SJCRH30 (cell line): Measurements from ENCODE around the gene MLPH. TPM values are rescaled to one million over a fixed set of nuclear protein-coding genes. Genes with fewer than 3 reads are reported as not detected.

Experiments used
- DNase-seq, 2 experiments: peaks; one replicate each; pipeline ENCODE4 v3.0.0-alpha.2; 2015 to 2020
- H3K27ac ChIP-seq: fragments of 250-450 bp; sonication (Bioruptor Pico); 2 replicates; pipeline ENCODE4 v1.5.1; 2020; ENCODE audit warnings: mild to moderate bottlenecking, moderate library complexity
- H3K27me3 ChIP-seq: fragments of 250-450 bp; sonication (Bioruptor Pico); 2 replicates; pipeline ENCODE4 v1.5.1; 2020; ENCODE audit warnings: mild to moderate bottlenecking, moderate library complexity
- H3K36me3 ChIP-seq: fragments of 250-450 bp; sonication (Bioruptor Pico); 2 replicates; pipeline ENCODE4 v1.5.1; 2020; ENCODE audit warnings: mild to moderate bottlenecking, moderate library complexity
- H3K4me1 ChIP-seq: fragments of 250-450 bp; sonication (Bioruptor Pico); 2 replicates; pipeline ENCODE4 v1.5.1; 2020; ENCODE audit warnings: mild to moderate bottlenecking, moderate library complexity
- H3K4me3 ChIP-seq: fragments of 250-450 bp; sonication (Bioruptor Pico); 2 replicates; pipeline ENCODE4 v1.5.1; 2020; ENCODE audit warnings: mild to moderate bottlenecking, moderate library complexity
- H3K9me3 ChIP-seq: fragments of 250-450 bp; sonication (Bioruptor Pico); replicated peaks from 2 replicates; pipeline ENCODE4 v1.5.1; 2020; ENCODE audit warnings: mild to moderate bottlenecking, moderate library complexity
- total RNA-seq: library from RNA; depleted of rRNA; stranded (reverse); fragments of >200 nt; shearing (Covaris generic); gene quantifications from 2 replicates; pipeline ENCODE4 v1.2.3, GENCODE V29; 2014

Gene MLPH
- total RNA-seq, 1 experiment from 2014 or later = 0.14 TPM

GRCh38 chr2:237450583-237450982 is 36.5 kb upstream of the MLPH start:
- Histone ChIP-seq H3K27ac (no peak overlapping the region), H3K36me3 (no peaks in the 10 kb centered on the region), H3K4me1 (no peaks in the 10 kb centered on the region), H3K9me3 (no peaks in the 10 kb centered on the region), H3K4me3 (no peak overlapping the region), H3K27me3 (peaks cover 24% of the 10 kb centered on the region; the same call in 1 of the 2 replicates)
- DNase-seq = no peak

- H3K4me1 ChIP-seq = no peaks in the 10 kb centered on the region
- H3K9me3 ChIP-seq = no peaks in the 10 kb centered on the region
- peaks cover 24% of the 10 kb centered on the region; the same call in 1 of the 2 replicates for H3K27me3 ChIP-seq
- no peak for DNase-seq
- no peak overlapping the region for H3K27ac ChIP-seq
- no peaks in the 10 kb centered on the region for H3K36me3 ChIP-seq
- H3K4me3 ChIP-seq = no peak overlapping the region
Observed at GRCh38 chr2:237451643-237452469, 35.2 kb upstream of the MLPH start.

GRCh38 chr2:237452861-237453260 is 34.2 kb upstream of the MLPH start:
- H3K27me3 ChIP-seq = peaks cover 18% of the 10 kb centered on the region; the same call in 1 of the 2 replicates
- no peaks in the 10 kb centered on the region for H3K4me1 ChIP-seq
- H3K4me3 ChIP-seq = no peak overlapping the region
- H3K27ac ChIP-seq = no peak overlapping the region
- H3K9me3 ChIP-seq = no peaks in the 10 kb centered on the region
- no peaks in the 10 kb centered on the region for H3K36me3 ChIP-seq
- no peak for DNase-seq

- Histone ChIP-seq H3K27me3 (peaks cover 14% of the 10 kb centered on the region; the same call in 1 of the 2 replicates), H3K27ac (no peak overlapping the region), H3K36me3 (no peaks in the 10 kb centered on the region), H3K9me3 (no peaks in the 10 kb centered on the region), H3K4me1 (no peaks in the 10 kb centered on the region), H3K4me3 (no peak overlapping the region)
- DNase-seq = no peak
Observed at GRCh38 chr2:237453671-237454070, 33.4 kb upstream of the MLPH start.

GRCh38 chr2:237455764-237456163 is 31.3 kb upstream of the MLPH start:
- H3K27ac ChIP-seq = no peak overlapping the region
- no peaks in the 10 kb centered on the region for H3K36me3 ChIP-seq
- H3K27me3 ChIP-seq = peaks cover 14% of the 10 kb centered on the region; the same call in 1 of the 2 replicates
- H3K9me3 ChIP-seq = no peaks in the 10 kb centered on the region
- no peak overlapping the region for H3K4me3 ChIP-seq
- DNase-seq = no peak
- H3K4me1 ChIP-seq = no peaks in the 10 kb centered on the region

- H3K27ac ChIP-seq = no peak overlapping the region
Observed at GRCh38 chr2:237456200-237456843, 30.7 kb upstream of the MLPH start.

GRCh38 chr2:237457388-237457941 is 29.6 kb upstream of the MLPH start:
- Histone ChIP-seq H3K27me3 (0 out of 2 replicates have a peak, but pooled peaks cover 3% of the 10 kb centered on the region), H3K36me3 (no peaks in the 10 kb centered on the region), H3K4me1 (no peaks in the 10 kb centered on the region), H3K27ac (no peak overlapping the region), H3K4me3 (no peak overlapping the region), H3K9me3 (no peaks in the 10 kb centered on the region)
- DNase-seq = no peak

More at GRCh38 chr2:237456200-237456843, 30.7 kb upstream of the MLPH start:
- H3K4me3 ChIP-seq = no peak overlapping the region
- no peaks in the 10 kb centered on the region for H3K36me3 ChIP-seq
- H3K9me3 ChIP-seq = no peaks in the 10 kb centered on the region
- peaks cover 13% of the 10 kb centered on the region; the same call in 1 of the 2 replicates for H3K27me3 ChIP-seq
- no peak for DNase-seq
- H3K4me1 ChIP-seq = no peaks in the 10 kb centered on the region

GRCh38 chr2:237458519-237458918 is 28.5 kb upstream of the MLPH start:
- no peak overlapping the region for H3K27ac ChIP-seq
- no peak for DNase-seq
- no peaks in the 10 kb centered on the region for H3K4me1 ChIP-seq
- H3K4me3 ChIP-seq = no peak overlapping the region
- no peaks in the 10 kb centered on the region for H3K9me3 ChIP-seq
- H3K36me3 ChIP-seq = no peaks in the 10 kb centered on the region
- no peaks in the 10 kb centered on the region for H3K27me3 ChIP-seq

- no peaks in the 10 kb centered on the region for H3K4me1 ChIP-seq
- no peaks in the 10 kb centered on the region for H3K9me3 ChIP-seq
- no peak for DNase-seq
- H3K27me3 ChIP-seq = no peaks in the 10 kb centered on the region
- no peak overlapping the region for H3K4me3 ChIP-seq
- H3K36me3 ChIP-seq = no peaks in the 10 kb centered on the region
- no peak overlapping the region for H3K27ac ChIP-seq
Observed at GRCh38 chr2:237459226-237459625, 27.8 kb upstream of the MLPH start.

GRCh38 chr2:237459741-237460174 is 27.3 kb upstream of the MLPH start:
- Histone ChIP-seq H3K36me3 (no peaks in the 10 kb centered on the region), H3K4me1 (no peaks in the 10 kb centered on the region), H3K27ac (no peak overlapping the region), H3K27me3 (no peaks in the 10 kb centered on the region), H3K9me3 (no peaks in the 10 kb centered on the region), H3K4me3 (no peak overlapping the region)
- no peak for DNase-seq

- Histone ChIP-seq H3K4me3 (no peak overlapping the region), H3K27ac (no peak overlapping the region)
Observed at GRCh38 chr2:237464757-237465391, 22.2 kb upstream of the MLPH start.

GRCh38 chr2:237465515-237466148 is 21.4 kb upstream of the MLPH start:
- Histone ChIP-seq H3K9me3 (no peaks in the 10 kb centered on the region), H3K27ac (no peak overlapping the region), H3K4me1 (no peaks in the 10 kb centered on the region), H3K27me3 (no peaks in the 10 kb centered on the region), H3K4me3 (no peak overlapping the region), H3K36me3 (no peaks in the 10 kb centered on the region)
- no peak for DNase-seq

More at GRCh38 chr2:237464757-237465391, 22.2 kb upstream of the MLPH start:
- no peaks in the 10 kb centered on the region for H3K27me3 ChIP-seq
- no peaks in the 10 kb centered on the region for H3K36me3 ChIP-seq
- no peak for DNase-seq
- H3K4me1 ChIP-seq = no peaks in the 10 kb centered on the region
- H3K9me3 ChIP-seq = no peaks in the 10 kb centered on the region

GRCh38 chr2:237466211-237466610 is 20.8 kb upstream of the MLPH start:
- Histone ChIP-seq H3K4me3 (no peak overlapping the region), H3K36me3 (no peaks in the 10 kb centered on the region), H3K27me3 (no peaks in the 10 kb centered on the region), H3K4me1 (no peaks in the 10 kb centered on the region), H3K9me3 (no peaks in the 10 kb centered on the region), H3K27ac (no peak overlapping the region)
- DNase-seq = no peak

- Histone ChIP-seq H3K27me3 (no peaks in the 10 kb centered on the region), H3K27ac (no peak overlapping the region), H3K9me3 (no peaks in the 10 kb centered on the region), H3K4me1 (no peaks in the 10 kb centered on the region), H3K36me3 (no peaks in the 10 kb centered on the region), H3K4me3 (no peak overlapping the region)
- DNase-seq = no peak
Observed at GRCh38 chr2:237467447-237468179, 19.4 kb upstream of the MLPH start.
